DOHH2 (cell line): ENCODE results near the gene MOCS3.

Experiments
- H3F3A ChIP-seq: fragments of 200-600 bp; sonication (generic), shearing (Covaris generic); 2 replicates; pipeline ENCODE4 v1.6.0; 2016; ENCODE audit warnings: antibody characterized with exemption, mild to moderate bottlenecking; ENCODE audit not compliant: control insufficient read depth, insufficient read depth
- H3K27ac ChIP-seq: fragments of 200-600 bp; sonication (generic); 2 replicates; pipeline ENCODE4 v1.5.1; 2014; ENCODE audit warnings: low read depth, mild to moderate bottlenecking, low read length, moderate library complexity
- H3K27me3 ChIP-seq: fragments of 200-600 bp; sonication (generic); 2 replicates; pipeline ENCODE4 v1.6.1; 2014; ENCODE audit warnings: mild to moderate bottlenecking, low read length, mixed read lengths; ENCODE audit not compliant: control insufficient read depth
- H3K36me3 ChIP-seq: fragments of 200-600 bp; sonication (generic); 2 replicates; pipeline ENCODE4 v1.6.1; 2014; ENCODE audit warnings: mild to moderate bottlenecking, low read length, moderate library complexity, mixed read lengths; ENCODE audit not compliant: control insufficient read depth
- H3K4me1 ChIP-seq: fragments of 200-600 bp; sonication (generic); 2 replicates; pipeline ENCODE4 v1.6.1; 2014; ENCODE audit warnings: mild to moderate bottlenecking, low read length, mixed read lengths; ENCODE audit not compliant: control insufficient read depth
- H3K4me2 ChIP-seq: fragments of 200-600 bp; sonication (generic); 2 replicates; pipeline ENCODE4 v1.6.0; 2014; ENCODE audit warnings: mild to moderate bottlenecking, low read length, moderate library complexity
- H3K4me3 ChIP-seq: fragments of 200-600 bp; sonication (generic); 2 replicates; pipeline ENCODE4 v1.5.1; 2014; ENCODE audit warnings: mild to moderate bottlenecking, low read length, mixed read lengths
- H3K79me2 ChIP-seq: fragments of 200-600 bp; sonication (generic); 2 replicates; pipeline ENCODE4 v1.6.1; 2014; ENCODE audit warnings: mild to moderate bottlenecking, low read length, mixed read lengths; ENCODE audit not compliant: control insufficient read depth
- H3K9me2 ChIP-seq: fragments of 200-600 bp; sonication (generic); replicated peaks from 2 replicates; pipeline ENCODE4 v1.6.1; 2014; ENCODE audit warnings: mild to moderate bottlenecking, low read length, mixed read lengths; ENCODE audit not compliant: control insufficient read depth
- H3K9me3 ChIP-seq: fragments of 200-600 bp; sonication (generic); 2 replicates; pipeline ENCODE4 v1.6.1; 2014; ENCODE audit warnings: antibody characterized with exemption, low read length, mixed read lengths; ENCODE audit not compliant: control insufficient read depth, insufficient read depth
- H4K20me1 ChIP-seq: fragments of 200-600 bp; sonication (generic); 2 replicates; pipeline ENCODE4 v1.6.0; 2014; ENCODE audit warnings: low read depth, mild to moderate bottlenecking, antibody characterized with exemption, low read length, moderate library complexity; ENCODE audit not compliant: control insufficient read depth, insufficient read depth
- CTCF ChIP-seq: fragments of 200-600 bp; sonication (generic); IDR thresholded peaks from one replicate; pipeline ENCODE4 v1.5.1; 2014; ENCODE audit warnings: antibody characterized with exemption, mild to moderate bottlenecking, low read depth, low read length; ENCODE audit not compliant: poor library complexity, severe bottlenecking
- EZH2phosphoT487 ChIP-seq: fragments of 200-600 bp; sonication (generic); IDR thresholded peaks from 2 replicates; pipeline ENCODE4 v1.6.1; 2017; ENCODE audit warnings: borderline replicate concordance, mild to moderate bottlenecking, antibody characterized with exemption, low read length, moderate library complexity, mixed read lengths

Gene MOCS3

GRCh38 chr20:50983321-50983720 lies 24.7 kb downstream of the MOCS3 start:
- Histone ChIP-seq H3K9me2 (no peaks in the 10 kb centered on the region), H3K36me3 (no peaks in the 10 kb centered on the region), H4K20me1 (no peaks in the 10 kb centered on the region), H3K27me3 (no peaks in the 10 kb centered on the region; the same call in 1 of the 2 replicates), H3K4me2 (no peak overlapping the region), H3K4me3 (no peak overlapping the region), H3K9me3 (no peaks in the 10 kb centered on the region), H3K27ac (no peak overlapping the region), H3K79me2 (no peaks in the 10 kb centered on the region), H3K4me1 (peaks cover 10% of the 10 kb centered on the region), H3F3A (peaks cover 3% of the 10 kb centered on the region; the same call in 1 of the 2 replicates)
- TF ChIP-seq EZH2phosphoT487, result no peak
- TF ChIP-seq CTCF, result no peak

GRCh38 chr20:50987493-50988210 lies 29.0 kb downstream of the MOCS3 start:
- Histone ChIP-seq H3K4me2 (no peak overlapping the region), H3K9me2 (no peaks in the 10 kb centered on the region), H4K20me1 (no peaks in the 10 kb centered on the region), H3K79me2 (no peaks in the 10 kb centered on the region), H3K4me1 (peaks cover 9% of the 10 kb centered on the region), H3K27ac (no peak overlapping the region), H3K27me3 (no peaks in the 10 kb centered on the region; the same call in 1 of the 2 replicates), H3K4me3 (no peak overlapping the region), H3K9me3 (no peaks in the 10 kb centered on the region), H3K36me3 (no peaks in the 10 kb centered on the region), H3F3A (peaks cover 6% of the 10 kb centered on the region)
- TF ChIP-seq EZH2phosphoT487 (no peak), CTCF (peak; percentile 71)

GRCh38 chr20:50991076-50991475 lies 32.5 kb downstream of the MOCS3 start:
- no peak for TF ChIP-seq EZH2phosphoT487
- TF ChIP-seq CTCF, result no peak
- Histone ChIP-seq H3K4me3 (no peak overlapping the region), H3K4me2 (no peak overlapping the region), H3K9me3 (peaks cover 9% of the 10 kb centered on the region; the same call in 1 of the 2 replicates), H3K9me2 (no peaks in the 10 kb centered on the region), H3K4me1 (peaks cover 12% of the 10 kb centered on the region), H3K79me2 (no peaks in the 10 kb centered on the region), H3K27me3 (peaks cover under 1% of the 10 kb centered on the region; the same call in 1 of the 2 replicates), H4K20me1 (no peaks in the 10 kb centered on the region), H3K36me3 (no peaks in the 10 kb centered on the region), H3K27ac (no peak overlapping the region), H3F3A (peaks cover 6% of the 10 kb centered on the region)
